ENCODE results near the gene NCKAP5L.

NCKAP5L gene

GRCh38 chr12:49827401-49828099 is 663 bp downstream of the NCKAP5L start:
- Histone ChIP-seq H3K4me3 (ENCODE audit: low read length) (peak overlapping the region; percentile 95), H3K36me3 (ENCODE audit: control insufficient read depth, low read length) (no peaks in the 10 kb centered on the region; the same call in 1 of the 2 replicates), H3K27me3 (ENCODE audit: control insufficient read depth, low read length) (no peaks in the 10 kb centered on the region), H3K27ac (ENCODE audit: low read depth, low read length) (no peak overlapping the region), H3K4me2 (ENCODE audit: low read length) (peak overlapping the region; percentile 96), H3K4me1 (ENCODE audit: control insufficient read depth, low read length) (peaks cover 31% of the 10 kb centered on the region), H4K20me1 (ENCODE audit: control insufficient read depth, insufficient read depth, low read depth, low read length) (no peaks in the 10 kb centered on the region), H3K79me2 (ENCODE audit: control insufficient read depth, low read length) (peaks cover 41% of the 10 kb centered on the region), H3K9me3 (ENCODE audit: control insufficient read depth, insufficient read depth, low read length) (no peaks in the 10 kb centered on the region), H3F3A (ENCODE audit: control insufficient read depth, insufficient read depth) (no peaks in the 10 kb centered on the region), H3K9me2 (replicated peaks; ENCODE audit: control insufficient read depth, low read length) (no peaks in the 10 kb centered on the region)
- TF ChIP-seq EZH2phosphoT487 (IDR thresholded peaks at IDR 0.05; ENCODE audit: borderline replicate concordance, low read length) = no peak
- no peak for TF ChIP-seq CTCF (IDR thresholded peaks at IDR 0.05; ENCODE audit: low read depth, low read length, poor library complexity, severe bottlenecking)

- H3K36me3 ChIP-seq (ENCODE audit: control insufficient read depth, low read length) = no peaks in the 10 kb centered on the region; the same call in 1 of the 2 replicates
- peaks cover 42% of the 10 kb centered on the region for H3K79me2 ChIP-seq (ENCODE audit: control insufficient read depth, low read length)
- peak overlapping the region; percentile 95 for H3K4me3 ChIP-seq (ENCODE audit: low read length)
- no peak for TF ChIP-seq CTCF (IDR thresholded peaks at IDR 0.05; ENCODE audit: low read depth, low read length, poor library complexity, severe bottlenecking)
- TF ChIP-seq EZH2phosphoT487 (IDR thresholded peaks at IDR 0.05; ENCODE audit: borderline replicate concordance, low read length) = no peak
- H3K9me2 ChIP-seq (replicated peaks; ENCODE audit: control insufficient read depth, low read length) = no peaks in the 10 kb centered on the region
- H3K27ac ChIP-seq (ENCODE audit: low read depth, low read length) = no peak overlapping the region
- no peaks in the 10 kb centered on the region for H3F3A ChIP-seq (ENCODE audit: control insufficient read depth, insufficient read depth)
- no peaks in the 10 kb centered on the region for H3K27me3 ChIP-seq (ENCODE audit: control insufficient read depth, low read length)
- no peaks in the 10 kb centered on the region for H3K9me3 ChIP-seq (ENCODE audit: control insufficient read depth, insufficient read depth, low read length)
- H4K20me1 ChIP-seq (ENCODE audit: control insufficient read depth, insufficient read depth, low read depth, low read length) = no peaks in the 10 kb centered on the region
- peak overlapping the region; percentile 96 for H3K4me2 ChIP-seq (ENCODE audit: low read length)
- H3K4me1 ChIP-seq (ENCODE audit: control insufficient read depth, low read length) = peaks cover 34% of the 10 kb centered on the region
These were observed 1.2 kb downstream of the NCKAP5L start for GRCh38 chr12:49827051-49827400.

- Histone ChIP-seq H3K9me2 (replicated peaks; ENCODE audit: control insufficient read depth, low read length) (no peaks in the 10 kb centered on the region), H3K79me2 (ENCODE audit: control insufficient read depth, low read length) (peaks cover 46% of the 10 kb centered on the region)
These were observed 2.2 kb downstream of the NCKAP5L start for GRCh38 chr12:49825971-49826421.

More at GRCh38 chr12:49825971-49826421, 2.2 kb downstream of the NCKAP5L start:
- Histone ChIP-seq H3K4me3 (ENCODE audit: low read length) (no peak overlapping the region), H3K27me3 (ENCODE audit: control insufficient read depth, low read length) (no peaks in the 10 kb centered on the region), H3F3A (ENCODE audit: control insufficient read depth, insufficient read depth) (no peaks in the 10 kb centered on the region), H4K20me1 (ENCODE audit: control insufficient read depth, insufficient read depth, low read depth, low read length) (no peaks in the 10 kb centered on the region), H3K4me2 (ENCODE audit: low read length) (no peak overlapping the region), H3K27ac (ENCODE audit: low read depth, low read length) (no peak overlapping the region), H3K4me1 (ENCODE audit: control insufficient read depth, low read length) (peaks cover 44% of the 10 kb centered on the region), H3K36me3 (ENCODE audit: control insufficient read depth, low read length) (no peaks in the 10 kb centered on the region; the same call in 1 of the 2 replicates), H3K9me3 (ENCODE audit: control insufficient read depth, insufficient read depth, low read length) (no peaks in the 10 kb centered on the region)
- no peak for TF ChIP-seq EZH2phosphoT487 (IDR thresholded peaks at IDR 0.05; ENCODE audit: borderline replicate concordance, low read length)
- no peak for TF ChIP-seq CTCF (IDR thresholded peaks at IDR 0.05; ENCODE audit: low read depth, low read length, poor library complexity, severe bottlenecking)
